Heart left ventricle (tissue), 13 donors: ENCODE data around the gene SDHB.

ENCODE experiments used
- CTCF ChIP-seq, 12 donors: fragments of 200-600 bp; sonication (generic) in 4 of 12; IDR thresholded peaks; one replicate each; pipeline versions ENCODE4 v1.5.0 to v1.8.0; 2018 to 2022; ENCODE audit warnings: antibody characterized with exemption in 12 of 12, mild to moderate bottlenecking in 5 of 12
- POLR2A ChIP-seq, 2 donors: fragments of 450-650 bp; IDR thresholded peaks; one replicate each; pipeline ENCODE4 v1.6.1; 2017; ENCODE audit warnings: antibody characterized with exemption in 2 of 2, mild to moderate bottlenecking in 2 of 2, moderate library complexity in 2 of 2
- donor health status: ischemic (EF 13 %, LVEDD 7.1; RV severe dilation, severe dysfunction).
- donor health status: DM: no; HTN: yes; CAD: no.
- donor health status: DM: no; HTN: no; CAD: no.
- donor health status: ischemic (EF 25% LVEDD 6.9; RV normal size, moderate dysfunction).
- donor health status: ischemic (EF 25% LVEDD 5.7; RV mildly dilated, moderate dysfunction).
- donor health status: ischemic (EF 35%, LVEDD 5.7; RV mildly dilated, moderate dysfunction).
- donor health status: nonischemic (EF 11% LVEDD 7.7; RV severe dilation, severe dysfunction).
- donor health status: DM: yes; HTN: yes; CAD: no.
- donor health status: PGD.
- donor health status: ischemic (EF 29% LVEDD 5.4; RV normal size, mild dysfunction).
- donor health status: nonischemic (EF 23%, LVEDD 6.1; RV moderate dilation, normal function).

GRCh38 chr1:17053086-17053684 lies 647 bp downstream of the SDHB start:
- TF ChIP-seq CTCF (IDR thresholded peaks at IDR 0.05) (no peak), POLR2A (IDR thresholded peaks at IDR 0.05) (no peak)
